Upper lobe of right lung (tissue), 1 donor: ENCODE measurements around the gene GTF2F1. TPM values are rescaled to one million over a fixed set of nuclear protein-coding genes. Genes with fewer than 3 reads are reported as not detected.

ENCODE experiments used
- ATAC-seq: fragments of 200-7000 bp; cut with Tn5 transposase; one replicate; pipeline ENCODE4 v1.9.1; 2020; ENCODE audit warnings: mild to moderate bottlenecking, moderate library complexity
- DNase-seq: peaks from one replicate; pipeline ENCODE4 v3.0.0-alpha.2; 2020
- H3K27ac ChIP-seq: fragments of 200-600 bp; one replicate; pipeline ENCODE4 v1.8.0; 2022
- H3K27me3 ChIP-seq: fragments of 200-600 bp; one replicate; pipeline ENCODE4 v1.8.0; 2022; ENCODE audit warnings: mild to moderate bottlenecking
- H3K36me3 ChIP-seq: fragments of 200-600 bp; one replicate; pipeline ENCODE4 v1.8.0; 2022
- H3K4me1 ChIP-seq: fragments of 200-600 bp; one replicate; pipeline ENCODE4 v1.8.0; 2022
- H3K4me3 ChIP-seq: fragments of 200-600 bp; one replicate; pipeline ENCODE4 v1.8.0; 2022; ENCODE audit warnings: mild to moderate bottlenecking
- H3K9me3 ChIP-seq: fragments of 200-600 bp; one replicate; pipeline ENCODE4 v1.8.0; 2022
- CTCF ChIP-seq: fragments of 200-600 bp; IDR thresholded peaks from one replicate; pipeline ENCODE4 v1.8.0; 2022; ENCODE audit warnings: antibody characterized with exemption
- intact Hi-C: fragments of 100-400 bp; cut with DNase I; formaldehyde crosslinking; loops from one replicate; pipeline ENCODE4 v1.11.0; 2022
- total RNA-seq: library from RNA; stranded (reverse); fragmentation: NEBNext Ultra II Directional; extraction: Animal tissue kit (Norgen Biotek cat#: 25700); gene quantifications from one replicate; pipeline ENCODE4 v1.2.1, GENCODE V29; 2021
- donor health status: DM: no; HTN: yes; CAD: no; lungs with severe emphysema.

GTF2F1 gene
- total RNA-seq, 1 donor from 2014 or later, result 47.4 TPM

GRCh38 chr19:6383188-6383587 lies 9.8 kb downstream of the GTF2F1 start:
- H3K9me3 ChIP-seq, result no peaks in the 10 kb centered on the region
- H3K36me3 ChIP-seq, result peaks cover 82% of the 10 kb centered on the region
- H3K4me3 ChIP-seq, result no peak overlapping the region
- no peaks in the 10 kb centered on the region for H3K4me1 ChIP-seq
- intact Hi-C loops, result no loop called here
- no peaks in the 10 kb centered on the region for H3K27me3 ChIP-seq
- DNase-seq (no peak), ATAC-seq (no peak)
- H3K27ac ChIP-seq, result no peak overlapping the region
- TF ChIP-seq CTCF, result no peak

- no peak for ATAC-seq
- H3K4me1 ChIP-seq, result no peaks in the 10 kb centered on the region
- H3K36me3 ChIP-seq, result peaks cover 66% of the 10 kb centered on the region
- DNase-seq, result no peak
- TF ChIP-seq CTCF, result no peak
- no peaks in the 10 kb centered on the region for H3K27me3 ChIP-seq
- intact Hi-C loops, result no loop called here
- H3K27ac ChIP-seq, result no peak overlapping the region
- H3K9me3 ChIP-seq, result no peaks in the 10 kb centered on the region
- no peak overlapping the region for H3K4me3 ChIP-seq
Measured at GRCh38 chr19:6381030-6381750, 11.8 kb downstream of the GTF2F1 start.

- no peak for TF ChIP-seq CTCF
- Histone ChIP-seq H3K27me3 (no peaks in the 10 kb centered on the region), H3K9me3 (no peaks in the 10 kb centered on the region), H3K27ac (no peak overlapping the region), H3K36me3 (peaks cover 53% of the 10 kb centered on the region), H3K4me1 (no peaks in the 10 kb centered on the region), H3K4me3 (no peak overlapping the region)
- ATAC-seq (no peak), DNase-seq (no peak)
- intact Hi-C loops, result no loop called here
Measured at GRCh38 chr19:6379744-6380143, 13.2 kb downstream of the GTF2F1 start.

GRCh38 chr19:6378486-6378885 lies 14.5 kb downstream of the GTF2F1 start:
- no peak for DNase-seq
- intact Hi-C loops, result no loop called here
- H3K27ac ChIP-seq, result no peak overlapping the region
- H3K4me1 ChIP-seq, result no peaks in the 10 kb centered on the region
- H3K27me3 ChIP-seq, result no peaks in the 10 kb centered on the region
- no peak for ATAC-seq
- H3K4me3 ChIP-seq, result no peak overlapping the region
- H3K9me3 ChIP-seq, result no peaks in the 10 kb centered on the region
- peaks cover 40% of the 10 kb centered on the region for H3K36me3 ChIP-seq
- TF ChIP-seq CTCF, result no peak

- peaks cover 36% of the 10 kb centered on the region for H3K36me3 ChIP-seq
- intact Hi-C loops, result no loop called here
Measured at GRCh38 chr19:6378041-6378440, 14.9 kb downstream of the GTF2F1 start.

More at GRCh38 chr19:6378041-6378440, 14.9 kb downstream of the GTF2F1 start:
- H3K9me3 ChIP-seq, result no peaks in the 10 kb centered on the region
- DNase-seq, result no peak
- H3K27ac ChIP-seq, result no peak overlapping the region
- H3K4me1 ChIP-seq, result no peaks in the 10 kb centered on the region
- no peak for TF ChIP-seq CTCF
- H3K27me3 ChIP-seq, result no peaks in the 10 kb centered on the region
- no peak overlapping the region for H3K4me3 ChIP-seq
- no peak for ATAC-seq
